Neuronal stem cell (in vitro differentiated cells): ENCODE measurements around the gene ABHD17C. TPM values are rescaled to one million over a fixed set of nuclear protein-coding genes. Genes with fewer than 3 reads are reported as not detected.

Experiments
- DNase-seq: peaks from one replicate; pipeline ENCODE4 v3.0.0-alpha.2; 2013; ENCODE audit warnings: low spot score
- H2AFZ ChIP-seq: one replicate; pipeline ENCODE4 v1.6.1; 2013; ENCODE audit warnings: mild to moderate bottlenecking, low read length, inconsistent platforms
- H2AK5ac ChIP-seq: 2 replicates; pipeline ENCODE4 v1.6.1; 2013; ENCODE audit warnings: low read depth, mild to moderate bottlenecking, inconsistent platforms, low read length, moderate library complexity, mixed read lengths
- H2BK120ac ChIP-seq: 2 replicates; pipeline ENCODE4 v1.6.1; 2013; ENCODE audit warnings: low read depth, mild to moderate bottlenecking, inconsistent platforms, low read length, moderate library complexity, mixed read lengths
- H2BK12ac ChIP-seq: one replicate; pipeline ENCODE4 v1.6.1; 2013; ENCODE audit warnings: low read length, inconsistent platforms
- H2BK15ac ChIP-seq: 2 replicates; pipeline ENCODE4 v1.6.1; 2013; ENCODE audit warnings: mild to moderate bottlenecking, low read length, inconsistent platforms, mixed read lengths
- H2BK5ac ChIP-seq: one replicate; pipeline ENCODE4 v1.6.1; 2013; ENCODE audit warnings: inconsistent platforms, mild to moderate bottlenecking, low read length, moderate library complexity
- H3K14ac ChIP-seq: one replicate; pipeline ENCODE4 v1.6.1; 2013; ENCODE audit warnings: low read length, inconsistent platforms
- H3K18ac ChIP-seq: 2 replicates; pipeline ENCODE4 v1.6.1; 2013; ENCODE audit warnings: low read length, inconsistent platforms
- H3K23ac ChIP-seq: 2 replicates; pipeline ENCODE4 v1.6.1; 2013; ENCODE audit warnings: low read depth, mild to moderate bottlenecking, mixed read lengths, low read length, inconsistent platforms; ENCODE audit not compliant: poor library complexity
- H3K27ac ChIP-seq: replicated peaks from 3 replicates; pipeline ENCODE4 v1.5.1; 2013; ENCODE audit warnings: low read length, inconsistent platforms
- H3K27me3 ChIP-seq, 3 experiments: 2 replicates each; pipeline ENCODE4 v1.6.1; 2013; ENCODE audit warnings: low read length in 3 of 3, mild to moderate bottlenecking in 2 of 3, inconsistent platforms in 1 of 3, low read depth in 1 of 3, mixed read lengths in 1 of 3, moderate library complexity in 1 of 3; ENCODE audit not compliant: control insufficient read depth in 3 of 3, insufficient read depth in 3 of 3
- H3K36me3 ChIP-seq, 2 donors: replicated peaks in 1 of 2; 2 replicates each; pipeline ENCODE4 v1.6.1; 2013; ENCODE audit warnings: low read length in 2 of 2; ENCODE audit not compliant: control insufficient read depth in 2 of 2, insufficient read depth in 2 of 2
- H3K4ac ChIP-seq: 2 replicates; pipeline ENCODE4 v1.6.1; 2013; ENCODE audit warnings: inconsistent platforms, mild to moderate bottlenecking, low read length, moderate library complexity
- H3K4me1 ChIP-seq, 2 donors: 1 replicate in 1 of 2; 2 replicates in 1 of 2; pipeline ENCODE4 v1.6.1; 2013; ENCODE audit warnings: low read length in 2 of 2, low read depth in 1 of 2; ENCODE audit not compliant: control insufficient read depth in 2 of 2, insufficient read depth in 1 of 2
- H3K4me2 ChIP-seq: one replicate; pipeline ENCODE4 v1.6.1; 2013; ENCODE audit warnings: mild to moderate bottlenecking, low read length, inconsistent platforms; ENCODE audit not compliant: insufficient read depth, poor library complexity, severe bottlenecking
- H3K4me3 ChIP-seq, 2 donors: 2 replicates each; pipeline ENCODE4 v1.5.1; 2013; ENCODE audit warnings: low read length in 2 of 2, mild to moderate bottlenecking in 2 of 2, inconsistent platforms in 1 of 2, moderate library complexity in 1 of 2
- H3K79me1 ChIP-seq: one replicate; pipeline ENCODE4 v1.6.1; 2013; ENCODE audit warnings: low read depth, mild to moderate bottlenecking, inconsistent platforms, low read length, moderate library complexity
- H3K9ac ChIP-seq: one replicate; pipeline ENCODE4 v1.6.1; 2013; ENCODE audit warnings: mild to moderate bottlenecking, low read depth, low read length, inconsistent platforms; ENCODE audit not compliant: poor library complexity
- H3K9me3 ChIP-seq, 2 donors: replicated peaks in 1 of 2; 2 replicates each; pipeline versions ENCODE3 to v1.6.1; 2013; ENCODE audit warnings: low read length in 2 of 2, mild to moderate bottlenecking in 2 of 2, inconsistent platforms in 1 of 2, low read depth in 1 of 2, mixed read lengths in 1 of 2, moderate library complexity in 1 of 2; ENCODE audit not compliant: control insufficient read depth in 2 of 2, insufficient read depth in 1 of 2
- H4K8ac ChIP-seq: one replicate; pipeline ENCODE4 v1.6.1; 2013; ENCODE audit warnings: low read depth, mild to moderate bottlenecking, inconsistent platforms, low read length, moderate library complexity
- H4K91ac ChIP-seq: one replicate; pipeline ENCODE4 v1.6.1; 2013; ENCODE audit warnings: low read length, low read depth, mild to moderate bottlenecking, inconsistent platforms; ENCODE audit not compliant: poor library complexity
- WGBS, 2 donors: extraction: QIAGEN DNeasy Blood & Tissue Kit; methylation state at CpG; one replicate each; pipeline ENCODE4 v1.1.7; 2013; ENCODE audit warnings: missing lambda C conversion rate in 2 of 2, mixed read lengths in 1 of 2; ENCODE audit not compliant: insufficient read length in 2 of 2, insufficient replicate concordance in 1 of 2; ENCODE audit errors: extremely low coverage in 2 of 2; 5-methylcytosine and 5-hydroxymethylcytosine counted together
- small RNA-seq: library from polyadenylated mRNA; stranded (forward); fragments of <200 nt; extraction: miRNeasy Mini kit (QIAGEN cat#:217004); gene quantifications from one replicate; pipeline ENCODE3, GENCODE V24; 2013; ENCODE audit not compliant: insufficient read depth

Gene ABHD17C

GRCh38 chr15:80804970-80805495 is 109.9 kb downstream of the ABHD17C start:
- H3K18ac ChIP-seq = no peak overlapping the region
- no peak overlapping the region for H3K4ac ChIP-seq
- no peak overlapping the region for H2BK12ac ChIP-seq
- WGBS, 2 donors = no CpG with 5 or more reads among the region's 10 CpGs
- H2BK15ac ChIP-seq = no peak overlapping the region
- H2BK120ac ChIP-seq = no peak overlapping the region
- H3K27me3 ChIP-seq = peaks cover 0 to 38% (median 2%) of the 10 kb centered on the region in 3 experiments
- no peak overlapping the region for H3K27ac ChIP-seq
- no peaks in the 10 kb centered on the region for H3K4me1 ChIP-seq
- no peak overlapping the region for H4K91ac ChIP-seq
- no peak overlapping the region for H3K4me2 ChIP-seq
- H3K14ac ChIP-seq = no peak overlapping the region
- no peak overlapping the region for H2AK5ac ChIP-seq
- no peaks in the 10 kb centered on the region for H3K79me1 ChIP-seq
- no peak overlapping the region for H3K9ac ChIP-seq
- no peaks in the 10 kb centered on the region for H3K9me3 ChIP-seq
- H3K4me3 ChIP-seq = no peak overlapping the region
- no peak overlapping the region for H3K23ac ChIP-seq
- no peak for DNase-seq
- H2BK5ac ChIP-seq = no peak overlapping the region
- no peaks in the 10 kb centered on the region for H3K36me3 ChIP-seq
- H2AFZ ChIP-seq = no peak overlapping the region
- H4K8ac ChIP-seq = no peak overlapping the region

Small RNA genes within 50 kb of the gene (small RNA-seq; reads per million reads assigned to genes)
- not detected for gene RNU6-380P
